ENCODE measurements around the gene CDH13. TPM values are rescaled to one million over a fixed set of nuclear protein-coding genes. Genes with fewer than 3 reads are reported as not detected.

The CDH13 gene
- total RNA-seq, 2 experiments from 2014 or later = not detected

DNA sequence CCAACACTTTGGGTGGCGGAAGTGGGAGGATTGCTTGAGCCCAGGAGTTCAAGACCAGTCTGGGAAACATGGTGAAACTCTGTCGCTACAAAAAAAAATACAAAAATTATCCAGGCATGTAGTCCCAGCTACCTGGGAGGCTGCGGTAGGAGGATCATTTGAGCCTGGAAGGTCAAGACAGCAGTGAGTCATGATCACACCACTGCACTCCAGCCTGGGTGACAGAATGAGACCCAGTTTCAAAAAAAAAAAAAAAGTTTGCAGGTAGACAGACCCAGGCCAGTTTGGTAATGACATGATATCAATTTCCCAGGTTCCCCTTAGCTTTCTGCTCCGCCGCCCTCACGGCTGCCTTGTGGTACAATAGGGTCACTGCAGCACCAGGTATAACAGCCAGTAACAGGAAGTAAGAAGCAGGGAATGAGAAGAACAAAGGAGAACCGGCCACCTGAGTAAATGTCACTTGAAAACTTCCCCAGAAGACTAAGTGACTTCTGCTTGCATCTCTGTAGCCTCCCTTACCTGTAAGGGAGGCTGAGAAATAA lies 979.8 kb downstream of the CDH13 start:
- H3K36me3 Mint-ChIP-seq = no peaks in the 10 kb centered on the region
- ChIA-PET CTCF (no interaction called here), POLR2A (no interaction called here)
- no peak overlapping the region for H3K4me3 Mint-ChIP-seq
- no peak overlapping the region for H3K27ac Mint-ChIP-seq
- H3K4me1 Mint-ChIP-seq (ENCODE audit: low read depth) = no peaks in the 10 kb centered on the region
- DNase-seq = no peak
- no peaks in the 10 kb centered on the region for H3K9me3 Mint-ChIP-seq
- no peaks in the 10 kb centered on the region for H3K27me3 Mint-ChIP-seq
- intact Hi-C loops (cut with micrococcal nuclease) = no loop called here

DNA sequence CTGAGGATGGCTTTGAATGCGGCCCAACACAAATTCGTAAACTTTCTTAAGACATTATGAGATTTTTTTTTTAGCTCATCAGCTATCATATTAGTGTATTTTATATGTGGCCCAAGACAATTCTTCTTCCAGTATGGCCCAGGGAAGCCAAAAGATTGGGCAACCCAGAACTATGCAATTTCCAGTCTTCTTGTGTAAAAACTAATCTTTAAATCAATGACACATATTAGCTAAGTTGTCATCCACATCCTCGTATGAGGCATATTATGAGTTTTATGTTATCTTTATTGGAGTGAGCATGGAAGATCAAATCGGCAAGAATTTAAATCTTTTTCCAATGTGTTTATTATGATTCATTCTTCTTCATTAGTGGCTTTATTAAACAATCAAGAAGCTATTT lies 982.4 kb downstream of the CDH13 start:
- no peaks in the 10 kb centered on the region for H3K4me1 Mint-ChIP-seq (ENCODE audit: low read depth)
- ChIA-PET POLR2A (no interaction called here), CTCF (no interaction called here)
- no peaks in the 10 kb centered on the region for H3K27me3 Mint-ChIP-seq
- H3K9me3 Mint-ChIP-seq = no peaks in the 10 kb centered on the region
- H3K36me3 Mint-ChIP-seq = no peaks in the 10 kb centered on the region
- no peak overlapping the region for H3K27ac Mint-ChIP-seq
- intact Hi-C loops (cut with micrococcal nuclease) = no loop called here
- no peak for DNase-seq
- no peak overlapping the region for H3K4me3 Mint-ChIP-seq

DNA sequence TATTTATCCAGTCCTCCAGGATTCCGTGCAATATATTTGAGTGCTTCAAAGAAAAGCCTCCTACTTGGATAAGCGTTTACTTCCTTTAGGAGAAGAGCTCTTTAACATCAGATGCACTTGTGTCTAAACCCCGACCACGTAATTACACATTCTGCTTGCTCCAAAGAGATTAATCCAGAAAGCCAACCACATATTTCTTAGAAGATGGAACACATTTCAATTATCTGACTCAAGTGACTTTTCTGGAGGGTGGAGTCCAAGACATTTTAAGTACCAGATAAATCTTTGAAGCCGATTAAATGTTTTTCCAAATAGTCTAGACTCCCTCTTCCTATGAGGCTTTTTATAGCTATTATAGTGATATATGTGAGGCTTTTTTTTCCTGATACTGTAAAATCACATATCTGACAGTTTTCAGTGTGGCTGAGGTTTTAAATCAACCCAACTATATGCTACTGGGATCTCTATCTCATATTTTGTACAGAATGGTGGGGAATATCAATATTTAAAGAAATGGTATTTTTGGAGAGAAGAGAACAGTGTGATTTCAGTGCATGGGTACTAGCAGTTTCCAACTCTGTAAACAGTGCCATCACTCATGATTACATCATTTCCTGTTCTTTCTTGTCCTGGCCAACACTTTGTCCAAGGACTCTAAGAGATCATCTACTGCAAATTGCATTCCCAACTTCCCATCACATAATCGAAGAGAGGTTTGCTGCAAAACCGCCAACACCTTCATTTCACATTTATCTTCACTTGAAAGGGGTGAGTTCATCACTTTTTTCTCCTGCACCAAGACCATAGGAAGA lies 988.6 kb downstream of the CDH13 start:
- no peak for DNase-seq
- no peaks in the 10 kb centered on the region for H3K4me1 Mint-ChIP-seq (ENCODE audit: low read depth)
- H3K9me3 Mint-ChIP-seq = peaks cover 3% of the 10 kb centered on the region
- H3K4me3 Mint-ChIP-seq = no peak overlapping the region
- no peaks in the 10 kb centered on the region for H3K27me3 Mint-ChIP-seq
- intact Hi-C loops (cut with micrococcal nuclease) = no loop called here
- H3K27ac Mint-ChIP-seq = no peak overlapping the region
- ChIA-PET POLR2A (no interaction called here), CTCF (no interaction called here)
- no peaks in the 10 kb centered on the region for H3K36me3 Mint-ChIP-seq

DNA sequence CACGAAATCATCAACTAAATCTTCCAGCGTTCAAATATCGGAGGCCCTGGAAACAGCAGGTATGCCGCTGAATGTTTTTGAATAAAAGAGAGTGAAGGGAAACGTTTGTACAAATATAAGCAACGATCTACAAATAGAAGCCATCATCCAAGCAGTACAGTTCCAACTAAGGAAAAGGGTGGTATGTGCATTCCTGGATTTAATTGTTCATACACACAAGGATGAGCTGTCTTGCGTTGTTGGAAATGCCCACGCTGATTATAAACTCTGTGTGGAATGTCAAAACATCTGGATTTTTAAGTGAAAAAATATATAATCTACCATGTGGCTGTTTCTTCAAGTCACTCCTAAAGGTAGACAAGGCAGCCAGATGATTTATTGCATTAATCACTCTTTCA lies 989.2 kb downstream of the CDH13 start:
- Mint-ChIP-seq H3K27ac (no peak overlapping the region), H3K36me3 (no peaks in the 10 kb centered on the region), H3K4me3 (no peak overlapping the region), H3K9me3 (peaks cover 3% of the 10 kb centered on the region), H3K4me1 (ENCODE audit: low read depth) (no peaks in the 10 kb centered on the region), H3K27me3 (no peaks in the 10 kb centered on the region)
- intact Hi-C loops (cut with micrococcal nuclease) = no loop called here
- ChIA-PET POLR2A (no interaction called here), CTCF (no interaction called here)
- DNase-seq = no peak

DNA sequence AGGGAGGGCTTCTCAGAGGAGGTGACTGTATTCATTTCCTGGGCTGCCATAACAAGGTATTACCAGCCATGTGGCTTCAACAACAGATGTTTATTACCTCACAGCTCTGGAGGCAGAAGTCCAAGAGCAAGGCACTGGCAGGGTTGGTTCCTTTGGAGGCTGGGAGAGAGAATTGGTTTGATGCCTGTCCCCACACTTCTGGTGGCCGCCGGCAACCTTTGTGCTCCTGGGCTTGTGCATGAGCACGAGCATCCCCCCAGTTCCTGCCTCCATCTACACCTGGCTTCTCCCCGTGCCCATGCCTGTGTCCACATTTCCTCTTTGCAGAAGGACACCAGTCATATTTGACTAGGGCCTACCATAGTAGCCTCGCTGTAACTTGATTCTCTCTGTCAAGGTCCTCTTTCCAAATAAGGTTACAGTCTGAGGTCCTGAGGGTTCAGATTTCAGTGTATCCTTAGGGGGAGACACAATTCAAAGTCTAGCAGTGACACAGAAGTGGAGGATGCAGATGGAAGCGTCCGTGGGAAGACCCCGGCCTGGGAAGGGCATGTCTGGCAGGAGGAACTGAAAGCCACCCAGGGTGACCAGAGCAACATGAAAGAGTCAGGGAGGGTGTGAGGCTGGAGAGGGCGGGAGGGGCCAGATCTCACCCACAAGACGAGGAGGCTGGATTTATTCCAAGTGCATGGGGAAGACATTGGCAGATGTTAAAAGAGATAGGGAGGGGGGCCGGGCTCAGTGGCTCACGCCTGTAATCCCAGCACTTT lies 992.8 kb downstream of the CDH13 start:
- Mint-ChIP-seq H3K27ac (no peak overlapping the region), H3K27me3 (no peaks in the 10 kb centered on the region), H3K4me3 (no peak overlapping the region), H3K36me3 (no peaks in the 10 kb centered on the region), H3K4me1 (ENCODE audit: low read depth) (no peaks in the 10 kb centered on the region), H3K9me3 (peaks cover 3% of the 10 kb centered on the region)
- no peak for DNase-seq
- intact Hi-C loops (cut with micrococcal nuclease) = no loop called here
- ChIA-PET POLR2A (interaction anchor here (0.7 kb wide), 1 partner anchor 25 kb away, joined by 3 read pairs; no protein-coding TSS in a partner anchor), CTCF (no interaction called here)

DNA sequence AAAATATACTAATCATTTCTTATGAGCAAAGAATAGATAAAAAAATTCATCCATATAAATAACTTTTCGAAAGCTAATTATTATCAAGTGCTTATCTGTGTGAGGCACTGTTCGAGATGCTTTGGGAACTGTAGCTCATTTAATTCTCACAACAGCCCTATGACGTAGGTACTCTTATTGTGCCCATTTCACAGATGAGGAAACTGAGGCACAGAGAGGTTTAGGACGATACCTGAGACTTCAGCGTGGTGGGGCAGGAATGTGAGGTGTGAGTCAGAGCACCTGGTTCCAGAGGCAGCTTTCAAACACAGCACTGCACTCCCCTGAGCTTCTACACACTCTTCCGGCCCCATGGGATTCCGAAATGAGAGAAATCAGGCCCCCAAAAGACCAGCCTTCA lies 995.2 kb downstream of the CDH13 start:
- H3K27ac Mint-ChIP-seq = no peak overlapping the region
- H3K36me3 Mint-ChIP-seq = no peaks in the 10 kb centered on the region
- intact Hi-C loops (cut with micrococcal nuclease) = no loop called here
- H3K4me3 Mint-ChIP-seq = no peak overlapping the region
- H3K27me3 Mint-ChIP-seq = no peaks in the 10 kb centered on the region
- CTCF ChIA-PET = no interaction called here
- POLR2A ChIA-PET = no interaction called here
- no peaks in the 10 kb centered on the region for H3K4me1 Mint-ChIP-seq (ENCODE audit: low read depth)
- H3K9me3 Mint-ChIP-seq = peaks cover 3% of the 10 kb centered on the region
- no peak for DNase-seq

DNA sequence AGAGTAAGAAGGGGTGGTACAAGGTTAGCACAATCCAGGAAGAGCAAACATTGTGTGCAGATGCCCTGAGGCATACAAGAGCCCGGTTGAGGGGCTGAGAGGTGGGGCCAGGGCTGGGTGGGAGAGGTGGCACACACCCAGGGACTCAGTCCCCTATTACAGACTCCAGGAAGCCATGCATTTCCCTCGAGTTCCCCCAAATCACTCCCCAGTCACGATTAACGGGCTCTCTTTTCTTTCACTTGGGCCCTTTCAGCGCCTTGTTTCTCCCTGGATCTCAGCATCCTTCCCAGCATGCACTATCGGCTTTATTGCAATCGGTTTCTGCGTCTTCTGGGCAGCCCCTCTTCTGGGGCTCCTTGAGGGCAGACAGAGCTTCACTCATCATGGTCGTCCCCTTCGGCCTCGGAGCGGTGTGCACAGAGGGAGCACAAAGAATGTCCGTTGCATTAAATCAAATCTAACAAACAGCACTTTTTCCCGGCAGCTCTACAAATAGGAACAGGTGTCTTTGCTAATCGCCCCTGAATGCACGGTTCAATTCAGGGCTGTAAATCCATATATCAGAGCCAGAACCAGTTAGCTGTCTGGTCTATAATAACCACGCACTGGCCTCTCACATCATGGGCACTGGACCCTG lies 996.4 kb downstream of the CDH13 start:
- CTCF ChIA-PET = no interaction called here
- no peaks in the 10 kb centered on the region for H3K36me3 Mint-ChIP-seq
- no peak for DNase-seq

DNA sequence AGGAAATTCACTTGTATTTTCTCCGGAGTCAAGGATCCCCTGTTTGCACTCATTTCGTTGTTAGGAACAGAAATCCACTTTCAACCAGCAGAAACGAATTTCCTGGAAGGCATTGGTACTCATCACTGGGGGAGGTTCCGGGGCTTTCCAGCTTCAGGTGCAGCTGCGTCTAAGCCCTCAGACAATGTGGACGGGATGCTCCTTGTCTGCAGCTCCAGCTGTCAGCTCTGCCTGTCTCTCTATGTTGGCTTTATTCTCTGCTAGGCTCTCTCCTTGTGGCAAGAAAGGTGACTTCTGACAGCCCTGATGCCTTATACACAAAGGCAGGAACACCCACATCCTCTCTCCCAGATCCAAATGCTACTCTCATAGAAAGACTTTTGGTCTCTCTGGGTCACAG lies 997.1 kb downstream of the CDH13 start:
- Mint-ChIP-seq H3K27ac (no peak overlapping the region), H3K4me1 (ENCODE audit: low read depth) (no peaks in the 10 kb centered on the region), H3K9me3 (peaks cover 3% of the 10 kb centered on the region), H3K4me3 (no peak overlapping the region), H3K27me3 (no peaks in the 10 kb centered on the region), H3K36me3 (no peaks in the 10 kb centered on the region)
- no peak for DNase-seq
- intact Hi-C loops (cut with micrococcal nuclease) = no loop called here
- CTCF ChIA-PET = no interaction called here
- POLR2A ChIA-PET = no interaction called here

More for the DNA sequence above, 996.4 kb downstream of the CDH13 start:
- Mint-ChIP-seq H3K27me3 (no peaks in the 10 kb centered on the region), H3K27ac (no peak overlapping the region), H3K9me3 (peaks cover 3% of the 10 kb centered on the region), H3K4me3 (no peak overlapping the region), H3K4me1 (ENCODE audit: low read depth) (no peaks in the 10 kb centered on the region)
- POLR2A ChIA-PET = no interaction called here
- intact Hi-C loops (cut with micrococcal nuclease) = no loop called here

DNA sequence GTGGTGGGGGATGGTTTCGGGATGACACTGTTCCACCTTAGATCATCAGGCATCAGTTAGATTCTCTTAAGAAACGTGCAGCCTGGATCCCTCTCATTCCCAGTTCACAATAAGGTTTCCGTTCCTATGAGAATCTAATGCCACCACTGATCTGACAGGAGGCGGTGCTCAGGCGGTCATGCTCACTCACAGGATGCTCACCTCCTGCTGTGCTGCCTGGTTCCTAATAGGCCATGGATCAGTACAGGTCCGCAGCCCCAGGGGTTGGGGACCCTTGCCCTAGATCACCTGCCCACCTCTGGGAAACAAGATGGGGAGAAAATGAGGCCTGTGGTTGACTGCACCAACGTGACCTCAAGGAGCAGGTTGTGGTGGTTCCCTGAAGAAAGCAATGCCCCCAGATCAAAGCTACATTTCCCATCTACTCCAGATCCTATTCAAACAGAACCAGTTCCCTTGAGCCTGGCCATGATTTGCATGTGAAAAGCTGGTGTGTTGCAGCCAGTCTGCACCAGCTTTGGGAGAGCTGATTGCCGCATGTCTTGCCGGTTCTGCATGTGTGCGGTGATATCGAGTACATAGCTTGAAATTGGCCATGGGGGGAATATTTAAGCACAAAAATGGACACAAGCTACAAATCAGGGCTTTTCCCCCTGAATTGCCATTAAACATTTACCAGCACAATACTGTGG lies 997.8 kb downstream of the CDH13 start:
- no peak overlapping the region for H3K27ac Mint-ChIP-seq
- ChIA-PET POLR2A (no interaction called here), CTCF (no interaction called here)
- no peak for DNase-seq
- H3K4me1 Mint-ChIP-seq (ENCODE audit: low read depth) = no peaks in the 10 kb centered on the region
- no peaks in the 10 kb centered on the region for H3K27me3 Mint-ChIP-seq
- peaks cover 2% of the 10 kb centered on the region for H3K9me3 Mint-ChIP-seq
- intact Hi-C loops (cut with micrococcal nuclease) = no loop called here
- no peak overlapping the region for H3K4me3 Mint-ChIP-seq
- H3K36me3 Mint-ChIP-seq = no peaks in the 10 kb centered on the region

DNA sequence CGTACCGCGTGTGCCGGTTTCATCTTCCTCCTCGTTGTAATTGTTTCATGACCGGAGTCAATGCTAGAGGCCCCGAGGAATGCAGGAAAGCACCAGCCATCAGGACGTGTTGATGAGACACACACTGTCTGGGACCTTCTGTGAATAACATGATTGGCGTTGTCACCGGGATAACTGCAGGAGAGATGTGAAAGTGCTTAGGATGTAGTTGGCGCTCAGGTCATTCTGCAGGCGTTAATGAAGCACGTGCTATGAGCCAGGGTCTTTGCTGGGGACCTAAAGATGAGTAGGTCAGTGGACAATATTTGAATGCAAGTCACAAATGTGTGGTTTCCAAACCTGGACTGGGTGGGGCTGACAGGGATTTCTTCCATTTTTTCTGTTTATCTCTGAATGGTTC lies 999.4 kb downstream of the CDH13 start:
- Mint-ChIP-seq H3K36me3 (no peaks in the 10 kb centered on the region), H3K4me1 (ENCODE audit: low read depth) (no peaks in the 10 kb centered on the region), H3K4me3 (no peak overlapping the region), H3K9me3 (no peaks in the 10 kb centered on the region), H3K27ac (no peak overlapping the region), H3K27me3 (no peaks in the 10 kb centered on the region)
- intact Hi-C loops (cut with micrococcal nuclease) = no loop called here
- ChIA-PET POLR2A (no interaction called here), CTCF (no interaction called here)
- DNase-seq = no peak

DNA sequence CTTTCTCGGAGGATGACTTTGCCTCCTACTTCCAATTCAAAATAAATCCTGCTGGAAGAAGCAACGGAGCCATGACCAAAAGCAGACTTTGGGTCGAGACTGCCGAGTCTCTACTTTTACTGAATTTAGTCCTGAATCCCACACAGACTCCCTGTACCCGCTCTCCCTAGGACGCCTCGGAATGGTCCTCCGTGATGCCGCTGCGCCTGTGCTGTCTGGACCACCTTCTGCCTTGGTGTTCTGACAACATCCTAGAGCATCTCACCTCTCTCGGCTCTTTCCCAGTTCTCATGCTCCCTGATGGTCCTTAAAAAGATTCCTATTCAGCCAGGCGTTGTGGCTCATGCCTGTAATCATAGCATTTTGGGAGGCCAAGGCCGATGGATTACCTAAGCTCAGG lies 999.9 kb downstream of the CDH13 start:
- no peaks in the 10 kb centered on the region for H3K36me3 Mint-ChIP-seq
- intact Hi-C loops (cut with micrococcal nuclease) = no loop called here
- DNase-seq = no peak
- H3K27ac Mint-ChIP-seq = no peak overlapping the region
- no peaks in the 10 kb centered on the region for H3K27me3 Mint-ChIP-seq
- no peak overlapping the region for H3K4me3 Mint-ChIP-seq
- ChIA-PET POLR2A (no interaction called here), CTCF (no interaction called here)
- H3K9me3 Mint-ChIP-seq = no peaks in the 10 kb centered on the region
- no peaks in the 10 kb centered on the region for H3K4me1 Mint-ChIP-seq (ENCODE audit: low read depth)

DNA sequence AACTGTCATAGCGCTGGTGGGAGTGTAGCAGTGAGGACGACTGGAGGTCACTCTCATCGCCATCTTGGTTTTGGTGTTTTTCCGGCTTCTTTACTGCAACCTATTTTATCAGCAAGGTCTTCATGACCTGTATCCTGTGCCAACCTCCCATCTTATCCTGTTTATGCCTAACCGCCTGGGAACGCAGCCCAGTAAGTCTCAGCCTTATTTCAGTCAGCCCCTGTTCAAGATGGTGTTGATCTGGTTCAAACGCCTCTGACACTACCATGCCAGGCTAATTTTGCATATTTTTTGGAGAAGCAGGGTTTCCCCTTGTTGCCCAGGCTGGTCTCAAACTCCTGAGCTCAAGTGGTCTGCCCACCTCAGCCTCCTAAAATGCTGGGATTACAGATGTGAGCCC lies 1001.2 kb downstream of the CDH13 start:
- ChIA-PET POLR2A (no interaction called here), CTCF (no interaction called here)
- Mint-ChIP-seq H3K27ac (no peak overlapping the region), H3K4me1 (ENCODE audit: low read depth) (no peaks in the 10 kb centered on the region), H3K9me3 (no peaks in the 10 kb centered on the region), H3K27me3 (no peaks in the 10 kb centered on the region), H3K36me3 (no peaks in the 10 kb centered on the region), H3K4me3 (no peak overlapping the region)
- intact Hi-C loops (cut with micrococcal nuclease) = no loop called here
- DNase-seq = no peak
